HUES48 (cell line): Measurements from ENCODE around the gene GNAI2.
A peak's percentile ranks its signal among the peaks of the same experiment; 100 is the strongest.
"Not testable (repeated sequence)": the region's sequence is repeated elsewhere in the genome, so short reads cannot be mapped to it uniquely, and the experiment has no call there.

Source experiments
- H3K27ac ChIP-seq: one replicate; pipeline ENCODE4 v1.7.0; 2013; ENCODE audit warnings: low read depth, low read length, inconsistent platforms
- H3K27me3 ChIP-seq: 2 replicates; pipeline ENCODE4 v1.6.1; 2013; ENCODE audit warnings: mild to moderate bottlenecking, low read length; ENCODE audit not compliant: control insufficient read depth, insufficient read depth
- H3K36me3 ChIP-seq: 2 replicates; pipeline ENCODE4 v1.6.1; 2013; ENCODE audit warnings: low read length; ENCODE audit not compliant: control insufficient read depth, insufficient read depth
- H3K4me1 ChIP-seq: 2 replicates; pipeline ENCODE4 v1.6.1; 2013; ENCODE audit warnings: mild to moderate bottlenecking, low read length; ENCODE audit not compliant: control insufficient read depth, insufficient read depth
- H3K4me3 ChIP-seq: 2 replicates; pipeline ENCODE4 v1.5.1; 2013; ENCODE audit warnings: mild to moderate bottlenecking, low read depth, low read length
- H3K9ac ChIP-seq: 2 replicates; pipeline ENCODE4 v1.6.1; 2013; ENCODE audit warnings: mild to moderate bottlenecking, low read depth, low read length, moderate library complexity
- H3K9me3 ChIP-seq: 2 replicates; pipeline ENCODE4 v1.6.1; 2013; ENCODE audit warnings: low read length; ENCODE audit not compliant: control insufficient read depth, insufficient read depth

The GNAI2 gene

GRCh38 chr3:50279255-50280016 is 43.4 kb downstream of the GNAI2 start:
- H3K27me3 ChIP-seq: peaks cover 33% of the 10 kb centered on the region
- no peak overlapping the region for H3K4me3 ChIP-seq
- H3K27ac ChIP-seq: no peak overlapping the region
- peaks cover 4% of the 10 kb centered on the region; the same call in 1 of the 2 replicates for H3K4me1 ChIP-seq
- H3K36me3 ChIP-seq: no peaks in the 10 kb centered on the region
- no peaks in the 10 kb centered on the region for H3K9me3 ChIP-seq
- H3K9ac ChIP-seq: no peak overlapping the region

GRCh38 chr3:50284121-50284520 is 48.1 kb downstream of the GNAI2 start:
- H3K36me3 ChIP-seq: peaks cover 26% of the 10 kb centered on the region
- H3K4me1 ChIP-seq, H3K9me3 ChIP-seq: not testable (repeated sequence)

GRCh38 chr3:50286322-50287227 is 50.6 kb downstream of the GNAI2 start:
- Histone ChIP-seq H3K4me1 (peaks cover 4% of the 10 kb centered on the region; the same call in 1 of the 2 replicates), H3K27me3 (no peaks in the 10 kb centered on the region), H3K4me3 (no peak overlapping the region), H3K9me3 (no peaks in the 10 kb centered on the region), H3K9ac (no peak overlapping the region), H3K27ac (no peak overlapping the region), H3K36me3 (peaks cover 42% of the 10 kb centered on the region)

More at GRCh38 chr3:50284121-50284520, 48.1 kb downstream of the GNAI2 start:
- H3K9ac ChIP-seq, H3K27me3 ChIP-seq, H3K4me3 ChIP-seq, H3K27ac ChIP-seq: not testable (repeated sequence)

- no peak overlapping the region for H3K9ac ChIP-seq
- H3K9me3 ChIP-seq: no peaks in the 10 kb centered on the region
- peaks cover 5% of the 10 kb centered on the region; the same call in 1 of the 2 replicates for H3K4me1 ChIP-seq
- no peaks in the 10 kb centered on the region for H3K27me3 ChIP-seq
- peaks cover 42% of the 10 kb centered on the region for H3K36me3 ChIP-seq
- H3K27ac ChIP-seq: no peak overlapping the region
- no peak overlapping the region for H3K4me3 ChIP-seq
Measured at GRCh38 chr3:50287262-50287661, 51.3 kb downstream of the GNAI2 start.

- Histone ChIP-seq H3K9me3 (no peaks in the 10 kb centered on the region), H3K9ac (no peak overlapping the region), H3K4me3 (no peak overlapping the region), H3K36me3 (peaks cover 42% of the 10 kb centered on the region), H3K27ac (no peak overlapping the region), H3K27me3 (no peaks in the 10 kb centered on the region), H3K4me1 (peaks cover 7% of the 10 kb centered on the region)
Measured at GRCh38 chr3:50288387-50289007, 52.5 kb downstream of the GNAI2 start.

GRCh38 chr3:50289130-50289529 is 53.1 kb downstream of the GNAI2 start:
- H3K27me3 ChIP-seq: no peaks in the 10 kb centered on the region
- no peak overlapping the region for H3K27ac ChIP-seq
- peaks cover 42% of the 10 kb centered on the region for H3K36me3 ChIP-seq
- no peak overlapping the region for H3K9ac ChIP-seq
- H3K4me3 ChIP-seq: no peak overlapping the region
- peaks cover 7% of the 10 kb centered on the region for H3K4me1 ChIP-seq
- H3K9me3 ChIP-seq: no peaks in the 10 kb centered on the region

GRCh38 chr3:50290161-50290641 is 54.2 kb downstream of the GNAI2 start:
- Histone ChIP-seq H3K27ac (no peak overlapping the region), H3K36me3 (peaks cover 42% of the 10 kb centered on the region), H3K4me1 (peaks cover 7% of the 10 kb centered on the region), H3K4me3 (no peak overlapping the region), H3K9me3 (no peaks in the 10 kb centered on the region), H3K9ac (no peak overlapping the region), H3K27me3 (no peaks in the 10 kb centered on the region)

- H3K4me3 ChIP-seq: peak within 1 kb of the TSS; percentile 86
- no peaks in the 10 kb centered on the region for H3K27me3 ChIP-seq
- no peaks in the 10 kb centered on the region for H3K9me3 ChIP-seq
- peaks cover 7% of the 10 kb centered on the region for H3K4me1 ChIP-seq
- H3K27ac ChIP-seq: peak within 1 kb of the TSS; percentile 80
- H3K9ac ChIP-seq: peak within 1 kb of the TSS; percentile 76
- peaks cover 33% of the 10 kb centered on the region for H3K36me3 ChIP-seq
Measured at GRCh38 chr3:50292159-50293078, 56.4 kb downstream of the GNAI2 start, which contains the start of gene IFRD2. Gene IFRD2 (minus strand): TSS chr3:50292429. CDS start chr3:50292274, 155 bp downstream.

- H3K9me3 ChIP-seq: no peaks in the 10 kb centered on the region
- H3K27ac ChIP-seq: no peak overlapping the region
- no peaks in the 10 kb centered on the region for H3K27me3 ChIP-seq
- peaks cover 7% of the 10 kb centered on the region for H3K4me1 ChIP-seq
- H3K4me3 ChIP-seq: no peak overlapping the region
- H3K36me3 ChIP-seq: peaks cover 24% of the 10 kb centered on the region
- peak overlapping the region; percentile 34; the same call in 1 of the 2 replicates for H3K9ac ChIP-seq
Measured at GRCh38 chr3:50293079-50293801, 57.2 kb downstream of the GNAI2 start.
